Activated CD8-positive, alpha-beta memory T cell treated with anti-CD3 and anti-CD28 coated beads, Interleukin-2, amount 50 U/mL, for 1 hour (primary cell): ENCODE measurements around the gene ATP11A.

ENCODE experiments used
- DNase-seq: peaks from one replicate; pipeline ENCODE4 v3.0.0-alpha.2; 2020; ENCODE audit errors: extremely low read depth

The ATP11A gene

DNA sequence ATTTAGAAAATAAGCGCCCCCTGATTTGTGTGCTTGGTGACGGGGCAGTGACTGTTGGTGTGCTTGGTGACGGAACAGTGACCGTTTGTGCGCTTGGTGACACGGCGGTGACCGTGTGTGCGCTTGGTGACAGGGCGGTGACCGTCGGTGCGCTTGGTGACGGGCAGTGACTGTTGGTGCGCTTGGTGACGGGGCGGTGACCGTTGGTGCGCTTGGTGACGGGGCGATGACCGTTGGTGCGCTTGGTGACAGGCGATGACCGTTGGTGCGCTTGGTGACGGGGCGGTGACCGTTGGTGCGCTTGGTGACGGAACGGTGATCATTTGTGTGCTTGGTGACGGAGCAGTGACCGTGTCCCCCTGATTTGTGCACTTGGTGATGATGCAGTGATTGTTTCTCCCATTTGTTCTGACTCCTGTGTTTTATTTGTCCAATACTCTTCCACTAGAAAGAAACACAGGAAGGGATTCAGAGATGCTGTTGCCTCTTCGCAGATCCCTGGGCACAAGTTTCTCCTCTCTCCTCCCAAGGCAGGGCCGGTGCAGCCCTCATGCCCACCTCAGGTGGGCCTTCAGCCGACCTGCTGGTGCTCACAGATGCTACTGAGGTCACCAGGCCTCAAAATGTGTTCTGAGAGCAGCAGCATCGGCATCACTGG is 128.3 kb downstream of the ATP11A start:
- no peak for DNase-seq

DNA sequence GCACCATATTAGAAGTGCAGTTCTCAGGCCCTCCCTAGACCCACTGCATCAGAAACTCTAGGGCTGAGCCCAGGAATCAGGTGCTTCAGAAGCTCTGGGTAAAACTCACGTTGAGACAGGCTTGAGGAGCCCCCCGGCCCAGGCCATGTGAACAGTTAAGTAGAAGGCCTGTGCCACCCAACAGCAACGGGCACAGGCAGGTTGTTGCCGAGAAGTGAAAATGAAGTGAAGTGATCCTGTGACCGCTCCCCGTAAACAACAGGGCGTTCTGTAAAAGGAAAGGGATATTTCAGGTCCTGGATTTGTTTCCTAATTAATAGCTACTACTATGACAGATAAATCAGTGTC is 128.8 kb downstream of the ATP11A start:
- DNase-seq, result no peak

DNA sequence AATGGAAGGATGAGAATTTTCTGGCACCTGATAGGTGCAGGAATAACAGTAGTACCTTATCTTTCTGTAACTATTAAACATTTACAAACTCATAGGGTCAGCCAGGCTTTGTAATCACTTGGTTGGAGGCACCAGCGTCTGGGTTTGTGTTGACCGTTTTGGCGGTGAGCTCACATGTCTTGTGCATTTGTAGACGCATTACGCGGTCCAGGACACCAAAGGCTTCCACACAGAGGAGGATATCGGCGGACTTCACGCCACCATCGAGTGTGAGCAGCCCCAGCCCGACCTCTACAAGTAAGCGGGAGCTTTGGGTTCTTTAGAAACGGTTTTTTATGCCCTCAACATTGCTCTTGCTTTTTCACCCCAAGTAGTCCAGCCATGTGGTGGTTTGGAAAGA is 129.3 kb downstream of the ATP11A start:
- no peak for DNase-seq

DNA sequence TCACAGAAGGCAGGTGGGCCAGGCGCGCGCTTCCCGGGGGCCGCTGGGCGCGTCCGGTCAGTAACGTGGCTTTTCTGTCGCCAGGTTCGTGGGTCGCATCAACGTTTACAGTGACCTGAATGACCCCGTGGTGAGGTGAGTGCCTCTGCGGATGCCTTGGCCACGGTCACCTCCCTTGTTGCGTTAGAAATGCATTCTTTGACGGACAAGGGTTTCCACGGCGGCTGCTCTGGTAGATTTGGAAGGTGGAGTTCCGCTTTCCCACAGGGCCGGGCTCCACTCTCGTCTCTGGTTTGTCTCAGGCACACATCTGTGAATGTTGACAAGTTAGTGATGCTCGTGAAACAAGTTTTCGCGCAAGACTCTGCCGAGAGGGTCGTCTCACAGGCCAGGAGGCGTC is 130.0 kb downstream of the ATP11A start:
- no peak for DNase-seq

DNA sequence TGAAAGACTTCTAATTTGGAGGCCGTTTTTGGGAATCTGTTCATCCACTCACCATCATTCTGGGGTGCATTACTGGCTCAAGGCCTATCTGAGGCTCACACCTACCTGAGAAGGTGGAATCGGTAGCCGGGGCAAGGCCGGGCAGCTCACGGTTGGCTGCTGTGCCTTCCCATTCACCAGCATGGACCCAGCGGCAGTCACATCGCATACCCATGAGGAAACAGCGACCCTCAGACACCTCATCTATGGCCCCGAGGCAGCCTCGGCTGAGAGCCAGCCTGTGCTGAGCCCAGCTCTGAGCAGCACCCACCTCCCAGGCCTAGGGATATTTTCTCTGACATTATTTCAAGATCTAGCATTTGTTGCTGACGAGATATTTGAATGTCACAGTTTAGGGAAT is 130.5 kb downstream of the ATP11A start:
- DNase-seq, result no peak

DNA sequence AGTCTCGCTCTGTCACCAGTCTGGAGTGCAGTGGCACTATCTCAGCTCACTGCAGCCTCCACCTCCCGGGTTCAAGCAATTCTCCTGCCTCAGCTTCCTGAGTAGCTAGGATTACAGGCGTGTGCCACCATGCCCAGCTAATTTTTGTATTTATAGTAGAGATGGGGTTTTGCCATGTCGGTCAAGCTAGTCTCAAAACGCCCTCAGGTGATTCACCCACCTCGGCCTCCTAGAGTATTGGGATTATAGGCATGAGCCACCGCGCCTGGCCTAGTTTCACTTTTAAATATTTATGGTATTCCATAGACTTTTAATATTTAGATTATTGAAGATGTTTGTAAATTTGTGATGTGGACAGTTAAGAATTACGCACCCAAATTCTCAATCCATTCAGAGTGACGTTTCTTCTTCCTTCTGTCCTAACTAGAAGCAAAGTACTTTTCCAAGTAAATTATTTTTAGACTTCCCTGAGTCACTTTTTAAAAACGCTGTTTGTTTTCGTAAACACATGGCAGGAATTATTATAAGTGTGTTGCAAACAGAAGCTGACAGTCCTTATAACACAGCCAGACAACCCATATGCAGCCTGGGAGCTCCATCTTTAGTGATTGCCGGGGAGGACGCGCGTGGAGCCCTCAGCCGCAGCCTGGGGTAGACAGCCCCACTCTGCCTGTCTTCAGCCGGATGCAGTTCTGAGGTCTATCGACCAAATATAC is 131.7 kb downstream of the ATP11A start:
- no peak for DNase-seq

DNA sequence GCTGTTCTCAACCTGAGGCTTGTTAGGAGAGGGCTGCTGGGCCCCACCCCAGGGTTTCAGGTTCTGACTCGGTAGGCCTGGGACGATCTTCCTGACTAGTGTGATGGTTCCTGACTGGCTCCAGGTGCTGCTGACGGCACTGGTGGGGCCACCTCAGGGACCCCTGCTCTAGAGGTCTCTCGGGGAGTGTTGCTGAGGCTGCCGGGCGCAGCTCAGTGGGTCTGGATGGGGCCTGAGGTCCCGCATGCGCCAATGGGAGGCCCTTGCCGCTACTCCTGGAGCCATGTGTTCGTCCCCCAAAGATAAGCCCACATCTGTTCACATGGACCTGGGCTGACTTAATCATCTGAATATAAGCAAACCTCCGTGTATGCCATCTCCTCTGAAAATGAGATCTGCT is 133.0 kb downstream of the ATP11A start:
- no peak for DNase-seq

DNA sequence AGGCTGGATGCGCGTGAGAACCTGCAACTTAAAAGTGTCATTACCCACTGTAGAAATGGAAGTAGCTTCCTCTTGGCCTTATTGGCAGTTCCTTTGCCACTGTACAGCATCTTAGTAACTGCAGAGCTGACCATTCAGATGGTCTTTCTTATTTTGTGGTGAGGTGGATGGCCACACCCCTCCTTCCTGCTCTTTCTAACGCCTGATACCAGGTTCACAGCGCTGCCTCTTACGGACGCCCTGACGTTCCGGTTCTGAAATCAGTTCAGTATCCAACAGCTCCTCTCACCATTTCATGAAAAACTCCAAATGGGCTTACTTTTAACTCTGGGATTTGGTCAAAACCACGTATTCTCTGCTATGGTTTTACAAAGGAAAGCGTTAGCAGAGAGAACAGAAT is 134.6 kb downstream of the ATP11A start:
- DNase-seq, result no peak

DNA sequence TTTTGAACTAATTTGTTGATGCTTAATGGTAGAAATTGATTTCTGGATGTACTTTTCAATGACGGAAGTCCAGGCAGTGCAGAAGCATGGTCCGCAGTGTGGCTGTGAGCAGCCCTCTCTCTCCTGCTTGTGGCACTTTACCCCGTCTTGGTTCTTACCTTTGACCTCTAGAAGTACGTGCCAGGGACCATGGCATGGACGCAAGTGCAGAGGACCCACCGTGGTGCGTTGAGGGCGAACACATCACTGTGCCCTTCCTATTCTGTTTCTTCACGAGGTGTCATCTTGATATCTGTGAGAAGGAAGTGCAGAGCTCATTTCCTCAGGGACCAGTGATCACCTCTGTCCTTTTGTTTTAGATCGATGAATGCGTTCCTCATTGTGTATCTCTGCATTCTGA is 135.2 kb downstream of the ATP11A start:
- no peak for DNase-seq

DNA sequence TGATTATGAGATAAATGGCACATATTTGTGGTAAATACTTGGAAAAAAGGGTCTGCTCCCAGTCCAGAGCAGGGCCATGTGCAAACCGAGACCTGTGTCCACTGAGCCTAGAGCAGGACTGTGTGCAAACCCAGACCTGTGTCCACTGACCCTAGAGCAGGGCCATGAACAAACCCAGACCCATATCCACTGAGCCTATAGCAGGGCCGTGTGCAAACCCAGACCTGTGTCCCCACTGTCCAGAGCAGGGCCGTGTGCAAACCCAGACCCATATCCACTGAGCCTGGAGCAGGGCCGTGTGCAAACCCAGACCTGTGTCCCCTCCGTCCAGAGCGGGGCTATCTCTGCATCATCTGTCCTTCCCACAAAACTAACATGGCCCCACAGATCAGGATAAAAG is 136.0 kb downstream of the ATP11A start:
- DNase-seq, result no peak

DNA sequence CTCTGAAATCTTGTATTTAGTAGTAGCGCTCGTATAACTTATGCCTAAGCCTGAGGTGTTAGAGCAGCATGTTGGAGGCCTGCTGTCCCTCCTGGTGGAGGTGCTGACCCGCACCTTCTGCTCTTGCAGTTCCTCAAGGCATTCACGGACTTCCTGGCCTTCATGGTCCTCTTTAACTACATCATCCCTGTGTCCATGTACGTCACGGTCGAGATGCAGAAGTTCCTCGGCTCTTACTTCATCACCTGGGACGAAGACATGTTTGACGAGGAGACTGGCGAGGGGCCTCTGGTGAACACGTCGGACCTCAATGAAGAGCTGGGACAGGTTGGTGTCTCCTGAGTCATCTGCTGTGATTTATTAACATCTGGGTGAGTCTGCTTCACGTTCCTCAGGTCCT is 136.7 kb downstream of the ATP11A start:
- no peak for DNase-seq

DNA sequence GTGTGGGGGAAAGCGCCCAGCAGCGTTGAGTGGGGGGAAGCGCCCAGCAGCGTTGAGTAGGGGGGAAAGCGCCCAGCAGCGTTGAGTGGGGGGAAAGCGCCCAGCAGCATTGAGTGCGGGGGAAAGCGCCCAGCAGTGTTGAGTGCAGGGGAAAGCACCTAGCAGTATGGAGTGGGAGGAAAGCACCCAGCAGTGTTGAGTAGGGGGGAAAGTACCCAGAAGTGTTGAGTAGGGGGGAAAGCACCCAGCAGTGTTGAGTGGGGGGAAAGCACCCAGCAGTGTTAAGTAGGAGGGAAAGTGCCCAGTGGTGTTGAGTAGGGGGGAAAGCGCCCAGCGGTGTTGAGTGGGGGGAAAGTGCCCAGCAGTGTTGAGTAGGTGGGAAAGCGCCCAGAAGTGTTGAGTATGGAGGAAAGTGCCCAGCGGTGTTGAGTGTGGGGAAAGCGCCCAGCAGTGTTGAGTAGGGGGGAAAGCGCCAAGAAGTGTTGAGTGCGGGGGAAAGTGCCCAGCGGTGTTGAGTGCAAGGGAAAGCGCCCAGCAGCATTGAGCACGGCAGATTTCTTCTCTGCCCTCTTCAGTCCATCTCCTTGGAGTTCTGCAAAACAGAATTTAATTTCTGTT is 138.4 kb downstream of the ATP11A start:
- no peak for DNase-seq

DNA sequence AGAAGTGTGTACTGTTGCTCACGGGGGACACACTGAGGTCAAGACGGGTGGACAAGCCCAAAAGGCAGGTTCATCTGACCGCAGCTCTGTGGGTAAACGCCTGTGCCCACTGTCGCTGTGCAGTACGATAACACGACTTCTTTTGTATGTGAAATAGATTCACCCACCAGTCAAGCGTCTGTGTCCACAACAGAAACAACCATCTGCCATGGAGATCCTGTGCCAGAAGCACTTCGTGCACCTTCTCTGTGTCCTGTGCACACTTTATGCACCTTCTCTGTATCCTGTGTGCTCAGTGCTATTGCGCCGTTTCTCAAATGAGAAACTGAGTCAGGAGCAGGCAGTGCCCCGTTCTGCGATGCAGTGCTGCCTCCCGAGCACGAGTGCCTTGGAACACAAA is 138.9 kb downstream of the ATP11A start:
- DNase-seq, result no peak

DNA sequence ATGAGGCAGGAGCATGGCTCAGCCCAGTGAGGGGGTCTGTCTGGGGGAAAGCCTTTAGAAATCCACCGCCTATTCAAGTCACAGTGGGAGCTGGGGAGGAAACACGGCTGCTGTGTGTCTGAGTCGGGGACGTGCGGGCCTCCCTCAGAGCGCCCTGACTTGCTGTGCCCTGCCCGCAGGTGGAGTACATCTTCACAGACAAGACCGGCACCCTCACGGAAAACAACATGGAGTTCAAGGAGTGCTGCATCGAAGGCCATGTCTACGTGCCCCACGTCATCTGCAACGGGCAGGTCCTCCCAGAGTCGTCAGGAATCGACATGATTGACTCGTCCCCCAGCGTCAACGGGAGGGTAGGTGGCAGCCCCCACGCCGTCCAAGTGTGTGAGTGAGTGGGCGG is 141.4 kb downstream of the ATP11A start:
- no peak for DNase-seq

DNA sequence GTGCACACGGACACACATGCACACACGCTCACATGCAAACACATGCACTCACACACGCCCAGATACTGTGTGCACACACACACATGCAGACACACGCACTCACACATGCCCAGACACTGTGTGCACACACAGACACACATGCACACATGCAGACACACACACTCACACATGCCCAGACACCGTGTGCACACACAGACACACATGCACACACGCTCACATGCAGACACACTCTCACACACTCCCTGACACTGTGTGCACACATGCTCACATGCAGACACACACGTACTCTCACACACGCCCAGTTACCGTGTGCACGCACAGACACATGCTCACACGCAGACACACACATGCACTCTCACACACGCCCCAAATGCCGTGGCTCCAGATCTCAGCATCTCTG is 142.0 kb downstream of the ATP11A start:
- no peak for DNase-seq

DNA sequence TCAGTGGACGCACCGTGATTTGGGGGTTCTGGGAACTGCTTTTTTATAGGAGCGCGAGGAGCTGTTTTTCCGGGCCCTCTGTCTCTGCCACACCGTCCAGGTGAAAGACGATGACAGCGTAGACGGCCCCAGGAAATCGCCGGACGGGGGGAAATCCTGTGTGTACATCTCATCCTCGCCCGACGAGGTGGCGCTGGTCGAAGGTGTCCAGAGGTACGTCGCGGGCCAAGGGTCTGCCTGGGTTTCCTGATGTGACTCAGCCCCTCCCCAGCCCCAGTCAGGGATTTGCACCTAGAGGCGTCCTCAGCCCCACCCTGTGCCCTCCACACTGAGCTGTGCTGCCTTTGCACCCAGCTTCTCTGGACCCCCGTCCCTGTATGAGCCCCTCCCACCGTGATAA is 143.0 kb downstream of the ATP11A start:
- DNase-seq, result no peak

DNA sequence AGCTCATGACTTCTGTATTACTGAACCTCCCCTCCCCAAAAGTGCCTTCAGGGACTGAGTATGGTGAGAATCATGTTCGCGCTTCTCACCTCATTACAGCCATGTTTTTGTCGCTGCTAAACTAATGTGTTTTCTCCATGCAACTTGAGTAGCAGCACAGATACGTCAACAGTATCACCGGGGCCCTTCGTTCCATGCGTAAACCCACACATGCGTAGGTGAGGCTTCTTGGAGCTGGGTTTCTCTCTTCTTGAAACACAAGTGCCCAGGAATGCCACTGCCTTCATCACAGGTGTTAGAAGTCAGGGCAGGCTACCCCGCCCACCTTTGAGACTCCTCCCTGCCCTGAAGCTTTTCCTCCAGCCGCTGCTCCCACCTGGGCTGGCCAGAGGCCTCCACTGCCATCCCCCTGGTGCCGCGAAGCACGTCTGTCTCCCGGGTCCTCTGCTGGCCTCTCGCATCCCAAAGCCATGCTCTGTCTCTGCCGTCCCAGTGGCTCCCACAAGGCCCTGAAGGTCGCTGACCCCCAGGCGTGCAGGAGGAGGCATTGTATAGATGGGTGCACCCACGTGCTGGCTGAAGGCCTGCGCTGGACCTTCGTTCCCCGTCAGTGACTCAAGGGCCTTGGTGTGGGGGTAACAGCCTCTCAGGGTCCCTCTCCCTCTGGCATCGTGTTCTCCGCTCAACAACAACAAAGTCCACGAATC is 143.9 kb downstream of the ATP11A start:
- DNase-seq, result no peak

DNA sequence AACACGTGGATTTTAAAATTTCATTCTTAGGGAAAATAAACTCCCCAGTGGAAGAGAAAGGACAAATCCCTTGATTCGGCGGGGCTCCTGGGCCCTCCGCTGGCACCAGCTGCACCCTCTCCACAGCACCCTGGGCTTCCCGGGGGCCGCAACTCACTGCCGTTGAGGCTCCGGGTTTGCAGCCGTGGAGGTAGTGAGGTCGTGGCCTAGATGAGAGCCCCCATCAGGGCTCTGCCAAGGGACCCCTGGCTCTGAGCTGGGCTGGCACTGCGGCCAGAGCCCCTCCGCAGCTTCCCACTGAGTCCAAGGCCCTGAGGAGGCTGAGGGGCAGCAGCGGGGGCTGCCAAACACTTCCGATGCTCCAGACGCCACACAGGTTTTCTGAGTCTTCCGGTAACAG is 145.5 kb downstream of the ATP11A start:
- no peak for DNase-seq

DNA sequence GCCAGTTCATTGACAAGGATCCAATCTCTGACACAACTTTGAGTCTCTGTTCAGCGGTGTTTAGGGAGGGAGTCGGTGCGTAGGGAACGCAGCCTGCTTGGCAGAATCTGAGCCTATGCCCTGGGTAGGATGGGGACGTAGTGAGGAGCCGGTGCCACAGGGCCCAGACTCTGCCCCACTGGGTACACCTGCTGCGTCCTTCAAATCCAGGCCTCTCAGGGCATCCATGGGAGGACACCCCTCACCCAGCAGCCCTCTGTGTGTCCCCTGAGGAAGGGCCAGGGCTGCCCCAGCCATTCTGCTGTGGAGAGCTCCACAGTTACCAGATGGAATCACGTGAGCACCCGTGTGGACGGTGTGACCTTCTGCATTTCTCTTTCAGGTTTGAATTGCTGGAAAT is 146.0 kb downstream of the ATP11A start:
- no peak for DNase-seq

DNA sequence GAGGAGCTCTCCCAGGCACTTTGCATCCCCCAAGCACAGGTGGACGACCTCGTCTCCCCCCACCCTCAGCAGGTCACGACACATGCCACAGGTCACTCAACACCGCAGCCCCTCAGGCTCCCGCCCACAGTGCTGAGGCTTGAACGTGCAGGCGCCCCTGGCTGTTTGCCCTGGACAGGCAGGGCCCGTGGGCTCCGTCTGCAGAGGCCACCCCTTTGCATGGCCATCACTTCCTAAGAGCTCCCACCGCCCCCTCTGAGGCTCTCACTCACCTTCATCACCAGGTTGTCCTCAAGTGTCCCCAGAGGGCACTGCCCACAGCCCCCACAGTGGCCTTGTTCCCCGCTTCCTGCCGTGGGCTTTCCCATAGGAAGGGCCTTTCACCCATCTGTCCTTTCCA is 147.1 kb downstream of the ATP11A start:
- DNase-seq, result no peak

DNA sequence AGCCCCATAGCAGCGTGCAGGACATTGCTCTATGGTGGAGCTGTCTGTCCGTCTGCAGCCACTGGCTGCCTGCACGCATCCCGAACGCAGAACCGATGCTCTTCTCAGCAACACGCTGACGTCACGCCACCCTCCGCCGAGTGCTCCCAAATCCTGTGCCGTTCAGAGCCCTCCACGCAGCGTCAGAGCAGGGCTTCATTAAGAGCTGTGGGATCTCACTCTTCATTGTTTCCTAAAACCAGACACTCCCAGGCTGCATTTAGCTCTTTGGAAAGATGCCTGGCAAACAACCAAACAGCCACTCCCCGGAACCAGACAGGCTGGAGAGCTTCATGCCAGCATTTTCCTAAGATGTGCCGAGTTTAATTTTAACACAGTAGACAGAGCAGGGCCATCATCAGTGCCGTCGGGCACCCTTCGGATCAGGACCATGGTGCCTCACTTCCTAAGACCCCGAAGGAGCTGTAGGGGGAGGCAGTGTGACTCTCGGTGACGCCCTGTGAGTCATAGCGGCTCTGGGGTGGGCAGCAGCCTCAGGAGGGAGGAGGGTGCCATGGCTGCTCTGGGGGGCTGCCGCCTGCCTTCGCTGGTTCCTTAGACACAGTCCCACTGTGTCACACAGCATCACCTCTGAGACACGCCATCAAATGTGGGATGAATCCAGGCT is 147.7 kb downstream of the ATP11A start:
- DNase-seq, result no peak
